ENCODE data around the gene CCDC201.

CCDC201 gene

DNA sequence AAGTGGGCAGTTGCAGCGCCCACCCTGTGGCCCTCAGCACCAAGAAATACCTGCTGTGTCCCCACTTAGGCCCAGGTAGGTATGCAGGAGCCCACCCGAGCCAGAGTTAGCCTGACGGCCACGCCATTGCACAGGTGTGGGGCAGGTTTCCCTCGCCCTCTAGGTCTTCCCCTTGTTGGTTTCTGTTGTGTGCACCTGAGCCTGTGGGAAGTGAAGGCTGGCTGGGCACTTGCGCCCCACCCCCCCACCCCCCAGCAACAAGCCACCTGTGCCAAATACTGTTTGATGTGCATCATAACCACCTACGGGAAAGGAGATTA lies at the start of gene CCDC201:
TSS of gene CCDC201 (minus strand) at position 48 of the 320 bp plus-strand sequence. CDS start 75 bp downstream, outside the sequence.
- no peak for DNase-seq

GRCh38 chr7:45921699-45922519 lies 49.0 kb upstream of the CCDC201 start:
- DNase-seq, result no peak

DNA sequence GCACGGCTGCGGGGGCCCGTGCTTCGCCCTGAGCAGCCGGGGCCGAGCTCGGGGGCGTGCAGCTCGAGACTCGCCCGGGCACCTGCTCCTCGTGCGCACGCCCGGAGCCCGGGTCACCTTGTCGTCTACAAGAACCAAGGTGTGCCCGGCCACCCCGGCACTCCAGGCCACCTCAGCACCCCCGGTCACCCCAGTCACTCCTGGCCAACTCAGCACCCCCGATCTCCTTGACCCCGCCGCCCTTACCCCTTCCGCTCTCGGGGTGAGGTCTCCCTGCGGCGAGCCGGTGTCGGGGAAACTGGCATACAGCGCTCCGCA lies 48.5 kb upstream of the CCDC201 start:
- no peak for DNase-seq

DNA sequence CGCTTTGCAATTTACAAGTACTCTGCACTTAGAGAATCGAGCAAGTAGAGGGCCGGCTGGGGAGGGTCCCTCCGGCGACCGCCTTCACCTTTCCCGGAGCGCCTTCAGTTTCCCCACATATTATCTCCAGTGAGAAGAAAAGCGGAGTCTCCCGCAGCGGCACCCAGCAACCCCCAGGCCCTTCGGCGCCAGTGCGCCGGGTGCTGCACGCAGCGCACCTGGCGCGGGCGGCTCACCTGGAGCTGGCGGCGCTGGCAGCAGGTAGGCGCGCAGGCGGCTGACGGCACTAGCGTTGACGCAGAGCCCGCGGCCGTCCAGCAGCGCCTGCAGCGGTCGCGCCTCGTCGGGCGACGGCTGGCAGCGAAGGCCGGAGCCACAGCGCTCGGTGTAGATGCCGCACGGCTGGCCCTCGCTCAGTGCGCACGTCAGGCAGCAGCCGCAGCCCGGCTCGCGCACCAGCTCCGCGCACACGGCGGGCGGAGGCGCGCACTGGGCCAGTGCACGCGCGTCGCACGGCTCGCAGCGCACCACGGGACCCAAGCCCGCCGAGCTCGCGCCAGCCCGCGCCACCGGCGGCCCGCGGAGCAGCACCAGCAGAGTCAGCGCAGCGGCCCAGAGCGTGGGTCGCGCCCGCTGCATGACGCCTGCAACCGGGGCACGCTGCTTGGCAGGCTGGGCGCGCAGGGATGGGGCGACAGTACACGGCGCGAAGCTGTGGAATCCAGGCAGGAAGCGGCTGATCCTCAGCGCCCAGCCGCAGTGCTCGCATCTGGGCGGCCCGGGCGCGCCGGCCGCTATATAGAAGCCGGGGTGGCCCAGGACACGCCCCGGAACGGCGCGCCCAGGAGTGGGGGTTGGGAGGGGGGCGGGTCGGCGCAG lies 47.9 kb upstream of the CCDC201 start, which contains the start of gene IGFBP3:
TSS of gene IGFBP3 (minus strand) at position 771 of the 879 bp plus-strand sequence. CDS start at position 639, 132 bp downstream.
- DNase-seq, result peak in 1 of 4 experiments; percentile 2

GRCh38 chr7:45919993-45920459 lies 47.1 kb upstream of the CCDC201 start:
- DNase-seq, result no peak

DNA sequence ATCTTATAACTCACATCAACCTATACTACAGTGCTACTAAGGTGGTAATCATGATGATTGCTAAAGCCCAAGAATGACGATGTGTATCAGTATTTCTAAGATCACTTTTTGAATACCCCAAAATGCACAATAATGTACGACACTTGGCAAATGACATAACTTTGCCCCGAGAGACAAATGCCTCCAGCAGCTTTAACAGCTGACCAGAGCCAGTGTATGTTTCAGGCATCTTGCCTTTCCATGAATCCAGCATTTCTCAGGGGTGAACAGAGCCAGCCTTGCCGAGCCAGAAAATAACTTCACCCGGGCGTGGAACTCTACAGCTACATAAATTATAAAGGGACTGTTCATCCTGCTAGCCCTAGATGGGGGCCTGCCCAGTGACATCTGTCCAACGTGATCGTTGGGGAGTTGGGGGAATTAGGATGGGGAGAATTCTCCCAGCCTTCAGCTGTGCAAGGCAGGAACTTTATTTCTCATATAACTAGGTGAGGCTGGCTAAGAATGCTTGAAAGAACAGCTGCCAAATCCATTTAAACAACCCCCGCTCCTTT lies 46.4 kb upstream of the CCDC201 start:
- no peak for DNase-seq

DNA sequence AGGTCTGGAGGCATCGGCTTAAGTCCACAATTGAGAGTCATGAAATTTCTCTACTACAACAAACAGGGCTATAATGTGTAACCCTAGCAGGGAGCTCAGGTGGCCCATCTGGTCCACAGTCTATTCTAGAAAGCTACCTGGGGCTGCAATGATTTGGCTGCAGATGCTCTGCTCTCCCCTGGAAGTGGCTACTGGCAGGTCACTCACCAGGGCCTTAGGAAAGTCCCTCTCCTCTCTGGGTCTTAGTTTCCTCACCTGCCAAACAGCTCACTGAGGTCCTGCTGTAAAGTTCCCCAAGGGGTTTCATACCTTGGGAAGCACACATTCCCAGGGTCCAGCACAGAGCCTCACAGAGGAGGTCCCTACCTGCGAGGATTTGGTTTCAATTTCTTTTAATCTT lies 45.7 kb upstream of the CCDC201 start:
- DNase-seq, result no peak

DNA sequence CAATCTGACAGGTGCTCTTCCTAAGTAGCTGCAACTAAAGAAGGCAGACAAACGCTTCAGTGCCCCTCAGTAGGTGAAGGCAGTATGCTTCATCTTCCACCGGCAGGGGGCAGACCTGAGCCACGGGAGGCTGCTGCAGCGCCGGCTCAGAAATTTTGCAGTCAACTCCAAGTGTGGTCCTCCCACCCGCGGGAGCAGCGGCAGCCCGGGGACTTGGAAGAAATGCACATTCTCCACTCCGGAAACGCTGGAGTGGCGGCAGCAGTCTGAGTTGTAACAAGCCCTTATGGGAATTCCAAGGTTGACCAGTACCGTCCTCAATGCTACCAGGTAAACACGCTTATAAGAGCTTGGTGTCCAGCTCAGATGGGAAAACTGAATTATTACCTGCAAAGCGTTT lies 44.8 kb upstream of the CCDC201 start:
- DNase-seq, result peak; percentile 39 to 74 (median 60)

GRCh38 chr7:45917064-45917463 lies 44.2 kb upstream of the CCDC201 start:
- DNase-seq, result no peak

DNA sequence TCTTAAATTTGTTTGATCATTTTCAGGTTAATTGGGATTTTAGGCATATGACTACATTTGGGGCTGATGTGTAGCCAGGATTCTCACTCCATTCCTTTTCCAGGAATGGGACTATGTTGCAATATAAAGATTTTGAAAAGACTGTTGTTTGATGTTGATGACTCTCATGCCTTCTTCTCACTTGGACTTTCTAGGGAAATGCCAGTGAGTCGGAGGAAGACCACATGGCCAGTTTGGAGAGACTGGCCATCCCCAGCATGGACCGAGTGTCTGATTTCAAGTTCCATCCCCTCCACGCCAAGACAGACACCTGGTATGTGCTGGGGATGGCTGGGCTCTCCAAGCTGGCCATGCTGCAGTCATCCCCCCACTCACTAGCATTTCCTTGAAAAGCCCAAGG lies 42.7 kb upstream of the CCDC201 start:
- DNase-seq, result no peak

GRCh38 chr7:45914911-45915310 lies 42.0 kb upstream of the CCDC201 start:
- DNase-seq, result no peak

- no peak for DNase-seq
Measured at GRCh38 chr7:45912972-45913371, 40.1 kb upstream of the CCDC201 start.

GRCh38 chr7:45911311-45911710 lies 38.4 kb upstream of the CCDC201 start:
- DNase-seq, result no peak

GRCh38 chr7:45910855-45911254 lies 38.0 kb upstream of the CCDC201 start:
- no peak for DNase-seq

DNA sequence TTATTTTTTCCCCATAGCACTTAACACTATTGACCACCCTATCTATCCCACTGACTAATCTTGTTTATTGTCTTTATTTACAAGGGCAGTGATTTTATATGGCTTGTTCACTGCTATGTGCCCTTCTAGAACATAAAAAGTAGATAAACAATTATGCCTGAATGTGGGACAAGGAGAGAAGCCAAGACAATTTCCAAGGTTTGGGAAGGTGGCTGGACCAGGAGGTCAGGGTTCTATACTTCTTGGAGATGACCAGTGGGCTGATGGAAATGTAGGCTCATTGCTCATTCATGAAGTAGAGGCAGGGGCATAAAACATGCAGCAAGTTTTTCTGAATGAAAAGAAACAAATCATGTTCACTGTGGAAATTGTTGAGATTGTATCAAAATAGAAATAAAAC lies 36.7 kb upstream of the CCDC201 start:
- no peak for DNase-seq

- DNase-seq, result no peak
Measured at GRCh38 chr7:45902820-45903219, 29.9 kb upstream of the CCDC201 start.

- no peak for DNase-seq
Measured at GRCh38 chr7:45901566-45901965, 28.7 kb upstream of the CCDC201 start.

DNA sequence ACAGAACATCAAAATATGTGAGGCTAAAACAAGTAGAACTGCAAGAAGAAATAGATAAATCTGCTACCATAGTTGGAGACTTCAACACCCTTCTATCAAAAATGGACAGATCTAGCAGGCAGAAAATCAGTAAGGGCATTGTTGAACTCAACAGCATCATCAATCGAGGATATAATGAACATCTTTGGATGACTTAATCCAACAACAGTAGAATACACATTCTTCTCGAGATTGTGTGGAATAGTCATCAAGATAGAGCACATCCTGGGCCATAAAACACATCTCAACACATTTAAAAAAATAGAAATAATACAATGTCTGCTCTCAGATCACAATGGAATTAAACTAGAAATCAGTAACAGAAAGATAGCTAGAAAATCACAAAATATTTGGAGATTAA lies 25.3 kb upstream of the CCDC201 start:
- no peak for DNase-seq

GRCh38 chr7:45897042-45897690 lies 24.3 kb upstream of the CCDC201 start:
- no peak for DNase-seq

DNA sequence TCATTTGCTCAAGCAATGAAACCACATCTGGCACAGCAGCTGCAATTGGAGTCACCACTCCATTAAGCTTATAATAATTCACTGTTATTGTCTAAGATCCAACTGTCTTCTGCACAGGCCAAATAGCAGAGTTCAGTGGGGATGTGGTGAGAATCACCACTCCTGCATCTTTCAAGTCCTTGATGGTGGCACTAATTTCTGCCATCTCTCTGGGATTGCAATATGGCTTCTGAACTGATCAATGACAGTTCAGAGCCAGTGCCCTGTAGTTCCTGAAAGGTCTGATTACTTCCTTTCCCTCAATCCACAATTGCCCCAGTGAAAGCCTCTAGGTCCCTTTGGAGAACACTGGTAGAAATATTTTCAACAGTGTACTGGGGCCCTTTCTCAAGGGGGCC lies 21.8 kb upstream of the CCDC201 start:
- no peak for DNase-seq

- no peak for DNase-seq
Measured at GRCh38 chr7:45893996-45894664, 21.2 kb upstream of the CCDC201 start.

DNA sequence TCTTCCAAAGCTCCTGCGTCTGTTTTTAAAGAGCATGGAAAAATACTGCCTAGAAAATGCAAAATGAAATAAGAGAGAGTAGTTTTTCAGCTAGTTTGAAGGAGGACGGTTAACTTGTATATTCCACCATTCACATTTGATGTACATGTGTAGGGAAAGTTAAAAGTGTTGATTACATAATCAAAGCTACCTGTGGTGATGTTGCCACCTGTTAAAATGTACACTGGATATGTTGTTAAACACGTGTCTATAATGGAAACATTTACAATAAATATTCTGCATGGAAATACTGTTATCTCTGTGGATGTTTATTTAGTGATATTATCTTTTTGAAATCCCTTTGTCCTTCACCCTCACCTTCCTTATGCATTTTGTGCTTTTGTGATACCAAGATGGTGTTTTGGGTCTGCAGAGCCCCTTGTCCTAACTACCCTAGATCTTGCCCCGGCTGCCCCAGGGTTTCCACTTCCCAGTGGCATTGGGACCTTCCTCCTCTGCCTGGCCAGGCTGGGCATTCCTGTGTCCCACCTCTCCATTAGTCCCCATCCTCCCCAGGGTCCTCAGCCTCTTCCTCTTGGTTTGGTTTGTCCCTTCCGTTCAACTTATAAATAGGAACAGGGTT lies 20.6 kb upstream of the CCDC201 start:
- no peak for DNase-seq

Data from activated naive CD4-positive, alpha-beta T cell (primary cell).